Measurements from ENCODE around the gene SAFB. TPM values are rescaled to one million over a fixed set of nuclear protein-coding genes. Genes with fewer than 3 reads are reported as not detected.

Gene SAFB
- total RNA-seq, 2 experiments from 2014 or later: 195 to 200 TPM

- no peak overlapping the region for H3K27ac Mint-ChIP-seq
- Histone ChIP-seq H3K4me3 (ENCODE audit: low read length) (no peak overlapping the region), H3K4me1 (ENCODE audit: insufficient read depth, low read length) (no peaks in the 10 kb centered on the region), H3K36me3 (ENCODE audit: insufficient read depth, low read length) (peaks cover 89% of the 10 kb centered on the region), H3K27me3 (ENCODE audit: control insufficient read depth in 1 of 2, insufficient read depth in 2 of 2, low read length in 2 of 2) (no peaks in the 10 kb centered on the region), H3K9me3 (ENCODE audit: control insufficient read depth in 1 of 2, insufficient read depth in 1 of 2, low read length in 2 of 2) (no peaks in the 10 kb centered on the region), H3K27ac (ENCODE audit: low read depth in 1 of 2, low read length in 2 of 2) (no peak overlapping the region)
- ATAC-seq (ENCODE audit: poor library complexity) (no peak), DNase-seq (no peak)
- POLR2A ChIA-PET: no interaction called here
- peaks cover 29% of the 10 kb centered on the region for H3K4me1 Mint-ChIP-seq (ENCODE audit: low read depth)
- TF ChIP-seq CTCF (IDR thresholded peaks at IDR 0.05): no peak
- H3K27me3 Mint-ChIP-seq: no peaks in the 10 kb centered on the region
- intact Hi-C loops (cut with DNase I, micrococcal nuclease): no loop called here
- H3K36me3 Mint-ChIP-seq (ENCODE audit: low read depth): peaks cover 93% of the 10 kb centered on the region
- no peaks in the 10 kb centered on the region for H3K9me3 Mint-ChIP-seq
- H3K4me3 Mint-ChIP-seq: no peak overlapping the region
- CTCF ChIA-PET: no interaction called here
Observed at GRCh38 chr19:5646703-5647102, 23.8 kb downstream of the SAFB start.

GRCh38 chr19:5648464-5648863, 25.6 kb downstream of the SAFB start:
- no peak overlapping the region for H3K27ac Mint-ChIP-seq
- ChIA-PET CTCF (no interaction called here), POLR2A (no interaction called here)
- Histone ChIP-seq H3K9me3 (ENCODE audit: control insufficient read depth in 1 of 2, insufficient read depth in 1 of 2, low read length in 2 of 2) (no peaks in the 10 kb centered on the region), H3K4me3 (ENCODE audit: low read length) (no peak overlapping the region), H3K36me3 (ENCODE audit: insufficient read depth, low read length) (peaks cover 89% of the 10 kb centered on the region), H3K27me3 (ENCODE audit: control insufficient read depth in 1 of 2, insufficient read depth in 2 of 2, low read length in 2 of 2) (no peaks in the 10 kb centered on the region), H3K27ac (ENCODE audit: low read depth in 1 of 2, low read length in 2 of 2) (no peak overlapping the region), H3K4me1 (ENCODE audit: insufficient read depth, low read length) (no peaks in the 10 kb centered on the region)
- peaks cover 16% of the 10 kb centered on the region for H3K4me1 Mint-ChIP-seq (ENCODE audit: low read depth)
- no peaks in the 10 kb centered on the region for H3K27me3 Mint-ChIP-seq
- TF ChIP-seq CTCF (IDR thresholded peaks at IDR 0.05): no peak
- no peaks in the 10 kb centered on the region for H3K9me3 Mint-ChIP-seq
- DNase-seq: no peak
- H3K36me3 Mint-ChIP-seq (ENCODE audit: low read depth): peaks cover 94% of the 10 kb centered on the region
- no peak for ATAC-seq (ENCODE audit: poor library complexity)
- H3K4me3 Mint-ChIP-seq: no peak overlapping the region
- intact Hi-C loops (cut with DNase I, micrococcal nuclease): no loop called here

- CTCF ChIA-PET: no interaction called here
- no peak for ATAC-seq (ENCODE audit: poor library complexity)
Observed at GRCh38 chr19:5651361-5651760, 28.5 kb downstream of the SAFB start.

More at GRCh38 chr19:5651361-5651760, 28.5 kb downstream of the SAFB start:
- Mint-ChIP-seq H3K27ac (no peak overlapping the region), H3K4me3 (no peak overlapping the region), H3K36me3 (ENCODE audit: low read depth) (peaks cover 92% of the 10 kb centered on the region), H3K27me3 (no peaks in the 10 kb centered on the region), H3K4me1 (ENCODE audit: low read depth) (no peaks in the 10 kb centered on the region), H3K9me3 (no peaks in the 10 kb centered on the region)
- no peaks in the 10 kb centered on the region for H3K27me3 ChIP-seq (ENCODE audit: control insufficient read depth in 1 of 2, insufficient read depth in 2 of 2, low read length in 2 of 2)
- no peaks in the 10 kb centered on the region for H3K4me1 ChIP-seq (ENCODE audit: insufficient read depth, low read length)
- DNase-seq: no peak
- no peak overlapping the region for H3K27ac ChIP-seq (ENCODE audit: low read depth in 1 of 2, low read length in 2 of 2)
- H3K9me3 ChIP-seq (ENCODE audit: control insufficient read depth in 1 of 2, insufficient read depth in 1 of 2, low read length in 2 of 2): no peaks in the 10 kb centered on the region
- H3K4me3 ChIP-seq (ENCODE audit: low read length): no peak overlapping the region
- intact Hi-C loops (cut with DNase I, micrococcal nuclease): no loop called here
- POLR2A ChIA-PET: no interaction called here
- peaks cover 91% of the 10 kb centered on the region for H3K36me3 ChIP-seq (ENCODE audit: insufficient read depth, low read length)
- no peak for TF ChIP-seq CTCF (IDR thresholded peaks at IDR 0.05)
